ENCODE data around the gene HOXC4.
A peak's percentile ranks its signal among the peaks of the same experiment; 100 is the strongest.

The HOXC4 gene

GRCh38 chr12:54053751-54054741 lies at the start of gene HOXC4:
Gene HOXC4, plus strand, starts transcription at chr12:54053835. Its CDS starts 88 bp downstream, at chr12:54053923.
- DNase-seq (ENCODE audit: low spot score), result peak; percentile 79
- no peak for TF ChIP-seq CTCF (IDR thresholded peaks at IDR 0.05; ENCODE audit: extremely low read depth, missing control alignments)

- TF ChIP-seq CTCF (IDR thresholded peaks at IDR 0.05; ENCODE audit: extremely low read depth, missing control alignments), result no peak
- no peak for DNase-seq (ENCODE audit: low spot score)
These were observed 49.4 kb upstream of the HOXC4 start for GRCh38 chr12:54004063-54004840.

GRCh38 chr12:54004841-54005530 lies 48.6 kb upstream of the HOXC4 start:
- DNase-seq (ENCODE audit: low spot score), result no peak
- TF ChIP-seq CTCF (IDR thresholded peaks at IDR 0.05; ENCODE audit: extremely low read depth, missing control alignments), result no peak

GRCh38 chr12:54005531-54005852 lies 48.1 kb upstream of the HOXC4 start:
- DNase-seq (ENCODE audit: low spot score), result no peak

GRCh38 chr12:54005853-54006558 lies 47.6 kb upstream of the HOXC4 start:
- DNase-seq (ENCODE audit: low spot score), result peak; percentile 90
- peak; percentile 79 for TF ChIP-seq CTCF (IDR thresholded peaks at IDR 0.05; ENCODE audit: extremely low read depth, missing control alignments)

More at GRCh38 chr12:54005531-54005852, 48.1 kb upstream of the HOXC4 start:
- TF ChIP-seq CTCF (IDR thresholded peaks at IDR 0.05; ENCODE audit: extremely low read depth, missing control alignments), result no peak

- DNase-seq (ENCODE audit: low spot score), result no peak
- no peak for TF ChIP-seq CTCF (IDR thresholded peaks at IDR 0.05; ENCODE audit: extremely low read depth, missing control alignments)
These were observed 46.9 kb upstream of the HOXC4 start for GRCh38 chr12:54006559-54007220.

Data from GM20000 (cell line).